HCT116 (cell line): ENCODE data around the gene OLFML2A. TPM values are rescaled to one million over a fixed set of nuclear protein-coding genes. Genes with fewer than 3 reads are reported as not detected.

Experiments
- ATAC-seq: fragments of 200-7000 bp; cut with Tn5 transposase; 2 replicates; pipeline ENCODE4 v1.9.1; 2020; ENCODE audit warnings: mild to moderate bottlenecking, moderate library complexity
- BruUV-seq: library from RNA; stranded (reverse); fragments of 400-500 nt; replicated peaks from 2 replicates; lab custom pipeline; 2021; lab: Mats Ljungman, UMichigan
- CTCF ChIA-PET: fragments of 300-600 bp; sonication (Branson Sonifier 250); formaldehyde crosslinking; loops from one replicate; lab custom pipeline; 2021; ENCODE audit warnings: antibody characterized with exemption; lab: Charles Lee
- POLR2A ChIA-PET: fragments of 300-600, 350-600 bp; sonication (Branson Sonifier 250); formaldehyde crosslinking; loops from one replicate; lab custom pipeline; 2021; ENCODE audit warnings: antibody characterized with exemption; lab: Charles Lee
- RAD21 ChIA-PET, 2 experiments: fragments of 300-600 bp; sonication (Branson Sonifier 250); formaldehyde crosslinking; loops; one replicate each; lab custom pipeline; 2023; ENCODE audit warnings: low total read pairs in 2 of 2; ENCODE audit not compliant: uncharacterized antibody in 2 of 2, unreplicated experiment in 2 of 2, low non-redundant PET in 1 of 2; lab: Charles Lee
- DNase-seq: peaks from one replicate; pipeline ENCODE4 v3.0.0-alpha.2; 2010; ENCODE audit warnings: low read depth, low spot score
- H2AFZ ChIP-seq: fragments of 200-600 bp; shearing (Covaris generic), sonication (generic); 2 replicates; pipeline ENCODE4 v1.6.1; 2017; ENCODE audit warnings: low read depth, mixed run types, mixed read lengths, antibody characterized with exemption, low read length; ENCODE audit not compliant: poor library complexity, severe bottlenecking
- H3K27ac ChIP-seq: 2 replicates; pipeline ENCODE4 v1.5.1; 2012; ENCODE audit warnings: low read depth, low read length
- H3K27me3 ChIP-seq: fragments of 200-600 bp; sonication (generic); 2 replicates; pipeline ENCODE4 v1.6.1; 2016; ENCODE audit warnings: mixed run types, low read length, mixed read lengths; ENCODE audit not compliant: insufficient read depth
- H3K36me3 ChIP-seq, 2 experiments: fragments of 200-500 bp in 1 of 2; fragments of 200-600 bp in 1 of 2; sonication (Bioruptor generic) in 1 of 2; sonication (generic) in 1 of 2; 2 replicates each; pipeline versions ENCODE4 v1.5.1 to v1.6.1; 2014 to 2016; ENCODE audit warnings: low read length in 2 of 2, inconsistent platforms in 1 of 2, mixed read lengths in 1 of 2, mixed run types in 1 of 2; ENCODE audit not compliant: insufficient read depth in 2 of 2, control insufficient read depth in 1 of 2
- H3K4me1 ChIP-seq, 2 experiments: fragments of 200-600 bp in 1 of 2; sonication (generic) in 1 of 2; 2 replicates each; pipeline versions ENCODE4 v1.5.1 to v1.6.1; 2012 to 2017; ENCODE audit warnings: low read length in 2 of 2, inconsistent platforms in 1 of 2, mild to moderate bottlenecking in 1 of 2, mixed read lengths in 1 of 2, mixed run types in 1 of 2, moderate library complexity in 1 of 2; ENCODE audit not compliant: insufficient read depth in 2 of 2, control insufficient read depth in 1 of 2
- H3K4me2 ChIP-seq: fragments of 200-600 bp; sonication (generic); 2 replicates; pipeline ENCODE4 v1.6.1; 2017; ENCODE audit warnings: mixed run types, low read length, mixed read lengths
- H3K4me3 ChIP-seq, 2 experiments: fragments of 200-600 bp in 1 of 2; sonication (generic) in 1 of 2; replicated peaks in 1 of 2; 2 replicates each; pipeline ENCODE4 v1.5.1; 2011 to 2016; ENCODE audit warnings: low read length in 2 of 2, control low read depth in 1 of 2, low read depth in 1 of 2, mild to moderate bottlenecking in 1 of 2, mixed read lengths in 1 of 2, mixed run types in 1 of 2
- H3K79me2 ChIP-seq: fragments of 200-600 bp; sonication (generic); 2 replicates; pipeline ENCODE4 v1.6.1; 2017; ENCODE audit warnings: mild to moderate bottlenecking, mixed run types, low read length, moderate library complexity, mixed read lengths; ENCODE audit not compliant: insufficient read depth
- H3K9ac ChIP-seq: fragments of 200-600 bp; sonication (generic); 2 replicates; pipeline ENCODE4 v1.6.1; 2016; ENCODE audit warnings: low read length, mixed read lengths
- H3K9me2 ChIP-seq: fragments of 200-600 bp; sonication (generic), shearing (Covaris generic); 2 replicates; pipeline ENCODE4 v1.6.1; 2017; ENCODE audit warnings: mixed run types, mild to moderate bottlenecking, moderate library complexity; ENCODE audit not compliant: insufficient read depth
- H3K9me3 ChIP-seq, 2 experiments: fragments of 200-500 bp in 1 of 2; fragments of 200-600 bp in 1 of 2; sonication (Bioruptor generic) in 1 of 2; sonication (generic) in 1 of 2; 2 replicates each; pipeline ENCODE4 v1.6.1; 2014 to 2017; ENCODE audit warnings: low read length in 2 of 2, mixed read lengths in 2 of 2, inconsistent platforms in 1 of 2, low read depth in 1 of 2, mild to moderate bottlenecking in 1 of 2, mixed run types in 1 of 2, moderate library complexity in 1 of 2; ENCODE audit not compliant: control insufficient read depth in 1 of 2, insufficient read depth in 1 of 2
- H4K20me1 ChIP-seq: fragments of 200-600 bp; sonication (generic), shearing (Covaris generic); 2 replicates; pipeline ENCODE4 v1.6.1; 2017; ENCODE audit warnings: mixed run types, mild to moderate bottlenecking, moderate library complexity; ENCODE audit not compliant: insufficient read depth
- CEBPB ChIP-seq: IDR thresholded peaks from 2 replicates; pipeline ENCODE4 v1.6.1; 2012; ENCODE audit warnings: low read depth
- EGR1 ChIP-seq: IDR thresholded peaks from 2 replicates; pipeline ENCODE4 v1.6.1; 2012; ENCODE audit warnings: low read depth
- ELF1 ChIP-seq: IDR thresholded peaks from 2 replicates; pipeline ENCODE4 v1.6.1; 2012; ENCODE audit warnings: low read depth, borderline replicate concordance
- EZH2 ChIP-seq: fragments of 200-600 bp; sonication (generic); IDR thresholded peaks from 2 replicates; pipeline ENCODE4 v1.6.1; 2017; ENCODE audit warnings: antibody characterized with exemption, mixed run types
- EZH2phosphoT487 ChIP-seq: fragments of 200-600 bp; IDR thresholded peaks from 2 replicates; pipeline ENCODE4 v1.6.1; 2018; ENCODE audit warnings: antibody characterized with exemption, borderline replicate concordance
- POLR2AphosphoS5 ChIP-seq: IDR thresholded peaks from 2 replicates; pipeline ENCODE4 v1.6.1; 2011; ENCODE audit warnings: mild to moderate bottlenecking, low read depth, low read length, moderate library complexity
- RAD21 ChIP-seq: IDR thresholded peaks from 2 replicates; pipeline ENCODE4 v1.6.1; 2012; ENCODE audit warnings: low read depth, mild to moderate bottlenecking
- SIN3A ChIP-seq: IDR thresholded peaks from 2 replicates; pipeline ENCODE4 v1.6.1; 2012; ENCODE audit warnings: low read depth
- SRF ChIP-seq: IDR thresholded peaks from 2 replicates; pipeline ENCODE4 v1.6.1; 2012; ENCODE audit warnings: low read depth
- ZFX ChIP-seq: fragments of 450-650 bp; IDR thresholded peaks from 2 replicates; pipeline ENCODE4 v1.6.1; 2017
- intact Hi-C: fragments of 100-400 bp; cut with micrococcal nuclease; formaldehyde crosslinking; loops from 2 replicates; pipeline ENCODE4 v1.10.0; 2022
- total RNA-seq: library from RNA; stranded (reverse); gene quantifications from one replicate; pipeline ENCODE4 v1.2.1, GENCODE V29; 2021; ENCODE audit not compliant: unreplicated experiment
- TF ChIP-seq, protein P1 (sequence below): IDR thresholded peaks from 2 replicates; pipeline ENCODE4 v1.6.1; 2012
- TF ChIP-seq, protein P2 (sequence below): IDR thresholded peaks from 2 replicates; pipeline ENCODE4 v1.6.1; 2012; ENCODE audit warnings: low read depth

OLFML2A gene
- total RNA-seq, 1 experiment from 2014 or later: 6.3 TPM

DNA sequence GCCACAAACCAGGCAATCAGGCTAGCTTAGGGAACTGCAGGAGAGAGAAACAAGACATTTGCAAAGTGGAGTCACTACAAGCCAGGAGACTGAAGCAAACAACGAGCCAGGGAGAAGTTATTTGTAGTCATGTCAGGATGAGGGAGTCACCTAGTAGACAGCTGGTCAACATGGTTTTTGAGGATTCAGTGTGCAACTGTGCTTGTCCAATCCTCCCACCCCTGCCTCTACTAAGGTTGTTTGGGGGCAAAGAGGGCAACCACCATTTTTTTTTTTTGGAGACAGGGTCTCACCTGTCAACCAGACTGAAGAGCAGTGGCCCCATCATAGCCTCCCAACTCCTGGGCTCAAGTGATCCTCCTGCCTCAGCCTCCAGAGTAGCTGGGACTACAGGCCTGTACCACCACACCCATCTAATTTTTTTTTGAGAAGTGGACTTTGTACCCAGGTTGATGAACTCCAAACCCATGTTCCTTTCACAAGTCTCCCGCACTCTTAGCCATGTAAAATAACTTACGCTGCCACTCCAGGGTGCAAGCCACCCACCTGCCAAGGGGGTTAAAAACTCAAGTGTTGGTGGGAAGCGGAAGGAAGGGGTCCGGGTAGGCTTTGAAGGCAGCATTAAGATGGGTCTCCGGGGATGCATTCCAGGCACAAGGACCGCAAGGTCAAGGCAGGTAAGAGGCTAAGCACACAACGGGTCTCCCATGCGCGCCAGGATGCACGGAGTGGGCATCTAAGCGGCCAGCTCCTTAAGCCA, 83.8 kb downstream of the OLFML2A start:
- ChIA-PET POLR2A (interaction anchor here (1.7 to 2.6 kb wide), 3 partner anchors 8 to 90 kb away, joined by 4 to 11 read pairs (median 7); partner anchors contain the start of genes NR6A1 and WDR38), CTCF (interaction anchor here (2.3 kb wide), 1 partner anchor 8 kb away, joined by 25 read pairs; the partner anchor contains the start of gene WDR38), RAD21 (no interaction called here)
- H3K4me2 ChIP-seq: peak overlapping the region; percentile 96
- peak overlapping the region; percentile 92 for H3K9ac ChIP-seq
- peak overlapping the region; percentile 89 to 100 for H3K4me3 ChIP-seq
- DNase-seq (no peak), ATAC-seq (no peak)
- no peaks in the 10 kb centered on the region for H3K9me3 ChIP-seq
- TF ChIP-seq EZH2phosphoT487 (no peak), RAD21 (no peak), ELF1 (no peak), POLR2AphosphoS5 (no peak; the same call in 1 of the 2 replicates), SIN3A (no peak), EZH2 (no peak), EGR1 (no peak), ZFX (no peak), SRF (no peak), CEBPB (no peak)
- TF ChIP-seq, protein P1, sequence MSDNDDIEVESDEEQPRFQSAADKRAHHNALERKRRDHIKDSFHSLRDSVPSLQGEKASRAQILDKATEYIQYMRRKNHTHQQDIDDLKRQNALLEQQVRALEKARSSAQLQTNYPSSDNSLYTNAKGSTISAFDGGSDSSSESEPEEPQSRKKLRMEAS: no peak
- TF ChIP-seq, protein P2, sequence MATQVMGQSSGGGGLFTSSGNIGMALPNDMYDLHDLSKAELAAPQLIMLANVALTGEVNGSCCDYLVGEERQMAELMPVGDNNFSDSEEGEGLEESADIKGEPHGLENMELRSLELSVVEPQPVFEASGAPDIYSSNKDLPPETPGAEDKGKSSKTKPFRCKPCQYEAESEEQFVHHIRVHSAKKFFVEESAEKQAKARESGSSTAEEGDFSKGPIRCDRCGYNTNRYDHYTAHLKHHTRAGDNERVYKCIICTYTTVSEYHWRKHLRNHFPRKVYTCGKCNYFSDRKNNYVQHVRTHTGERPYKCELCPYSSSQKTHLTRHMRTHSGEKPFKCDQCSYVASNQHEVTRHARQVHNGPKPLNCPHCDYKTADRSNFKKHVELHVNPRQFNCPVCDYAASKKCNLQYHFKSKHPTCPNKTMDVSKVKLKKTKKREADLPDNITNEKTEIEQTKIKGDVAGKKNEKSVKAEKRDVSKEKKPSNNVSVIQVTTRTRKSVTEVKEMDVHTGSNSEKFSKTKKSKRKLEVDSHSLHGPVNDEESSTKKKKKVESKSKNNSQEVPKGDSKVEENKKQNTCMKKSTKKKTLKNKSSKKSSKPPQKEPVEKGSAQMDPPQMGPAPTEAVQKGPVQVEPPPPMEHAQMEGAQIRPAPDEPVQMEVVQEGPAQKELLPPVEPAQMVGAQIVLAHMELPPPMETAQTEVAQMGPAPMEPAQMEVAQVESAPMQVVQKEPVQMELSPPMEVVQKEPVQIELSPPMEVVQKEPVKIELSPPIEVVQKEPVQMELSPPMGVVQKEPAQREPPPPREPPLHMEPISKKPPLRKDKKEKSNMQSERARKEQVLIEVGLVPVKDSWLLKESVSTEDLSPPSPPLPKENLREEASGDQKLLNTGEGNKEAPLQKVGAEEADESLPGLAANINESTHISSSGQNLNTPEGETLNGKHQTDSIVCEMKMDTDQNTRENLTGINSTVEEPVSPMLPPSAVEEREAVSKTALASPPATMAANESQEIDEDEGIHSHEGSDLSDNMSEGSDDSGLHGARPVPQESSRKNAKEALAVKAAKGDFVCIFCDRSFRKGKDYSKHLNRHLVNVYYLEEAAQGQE: no peak
- peaks cover 19 to 57% of the 10 kb centered on the region in 2 experiments for H3K4me1 ChIP-seq
- H3K79me2 ChIP-seq: peaks cover 43% of the 10 kb centered on the region
- intact Hi-C loops: no loop called here
- no peaks in the 10 kb centered on the region for H3K27me3 ChIP-seq
- no peaks in the 10 kb centered on the region for H3K9me2 ChIP-seq
- no peak overlapping the region for H2AFZ ChIP-seq
- peaks cover 33 to 46% of the 10 kb centered on the region in 2 experiments for H3K36me3 ChIP-seq
- no TSS peak for BruUV-seq
- H4K20me1 ChIP-seq: peaks cover 49% of the 10 kb centered on the region
- peak overlapping the region; percentile 96 for H3K27ac ChIP-seq
